Kidney epithelial cell (primary cell): ENCODE measurements around the gene RPA3. TPM values are rescaled to one million over a fixed set of nuclear protein-coding genes. Genes with fewer than 3 reads are reported as not detected.

Experiments used
- DNase-seq: peaks from one replicate; pipeline ENCODE4 v3.0.0-alpha.2; 2010; ENCODE audit warnings: low read depth
- H3K27me3 ChIP-seq: 2 replicates; pipeline ENCODE4 v1.6.0; 2011; ENCODE audit warnings: low read length; ENCODE audit not compliant: control insufficient read depth, insufficient read depth
- H3K36me3 ChIP-seq: 2 replicates; pipeline ENCODE4 v1.5.1; 2011; ENCODE audit warnings: low read length; ENCODE audit not compliant: control insufficient read depth, insufficient read depth
- H3K4me3 ChIP-seq: 2 replicates; pipeline ENCODE4 v1.5.1; 2011; ENCODE audit warnings: low read depth, mild to moderate bottlenecking, control low read depth, low read length
- CTCF ChIP-seq: IDR thresholded peaks from 2 replicates; pipeline ENCODE4 v1.5.1; 2011; ENCODE audit warnings: mild to moderate bottlenecking, moderate library complexity, low read length, control low read depth, inconsistent platforms; ENCODE audit not compliant: insufficient read depth, poor library complexity, severe bottlenecking
- total RNA-seq: library from RNA; depleted of rRNA; stranded (reverse); fragments of >200 nt; gene quantifications from 2 replicates; pipeline ENCODE4 v1.2.3, GENCODE V29; 2015

RPA3 gene
- total RNA-seq, 1 donor from 2014 or later: 21.2 TPM

- no peaks in the 10 kb centered on the region for H3K27me3 ChIP-seq
- TF ChIP-seq CTCF: no peak
- no peak overlapping the region for H3K4me3 ChIP-seq
- no peaks in the 10 kb centered on the region for H3K36me3 ChIP-seq
- peak; percentile 47 for DNase-seq
These were observed 10.6 kb downstream of the RPA3 start for GRCh38 chr7:7707806-7708205.

- no peak for TF ChIP-seq CTCF
- H3K27me3 ChIP-seq: no peaks in the 10 kb centered on the region
- H3K4me3 ChIP-seq: no peak overlapping the region
- DNase-seq: no peak
- no peaks in the 10 kb centered on the region for H3K36me3 ChIP-seq
These were observed 11.2 kb downstream of the RPA3 start for GRCh38 chr7:7707246-7707645.

- TF ChIP-seq CTCF: no peak
- no peaks in the 10 kb centered on the region for H3K36me3 ChIP-seq
- H3K4me3 ChIP-seq: no peak overlapping the region
- DNase-seq: no peak
- no peaks in the 10 kb centered on the region for H3K27me3 ChIP-seq
These were observed 11.7 kb downstream of the RPA3 start for GRCh38 chr7:7706556-7707172.

- no peak overlapping the region for H3K4me3 ChIP-seq
- no peak for DNase-seq
- H3K27me3 ChIP-seq: no peaks in the 10 kb centered on the region
- H3K36me3 ChIP-seq: no peaks in the 10 kb centered on the region
- TF ChIP-seq CTCF: no peak
These were observed 12.3 kb downstream of the RPA3 start for GRCh38 chr7:7706101-7706511.

GRCh38 chr7:7705318-7705717 lies 13.1 kb downstream of the RPA3 start:
- no peak for TF ChIP-seq CTCF
- no peak overlapping the region for H3K4me3 ChIP-seq
- H3K27me3 ChIP-seq: no peaks in the 10 kb centered on the region
- no peaks in the 10 kb centered on the region for H3K36me3 ChIP-seq
- DNase-seq: no peak

- Histone ChIP-seq H3K36me3 (no peaks in the 10 kb centered on the region), H3K27me3 (no peaks in the 10 kb centered on the region), H3K4me3 (no peak overlapping the region)
- no peak for TF ChIP-seq CTCF
- DNase-seq: no peak
These were observed 13.5 kb downstream of the RPA3 start for GRCh38 chr7:7704867-7705266.
